SU-DHL-6 (cell line): ENCODE data around the gene SUCLG1.

Experiments
- EZH2phosphoT487 ChIP-seq: fragments of 200-600 bp; sonication (generic), shearing (Covaris generic); conservative IDR thresholded peaks from 2 replicates; pipeline ENCODE4 v1.6.1; 2018; ENCODE audit warnings: mild to moderate bottlenecking, antibody characterized with exemption, low read length, moderate library complexity, mixed read lengths
- TF ChIP-seq, protein P1 (sequence below): fragments of 200-600 bp; sonication (generic); IDR thresholded peaks from one replicate; pipeline ENCODE4 v1.5.1; 2017; ENCODE audit warnings: antibody characterized with exemption, mild to moderate bottlenecking, low read length, moderate library complexity; ENCODE audit not compliant: insufficient read depth, poor library complexity, severe bottlenecking

DNA sequence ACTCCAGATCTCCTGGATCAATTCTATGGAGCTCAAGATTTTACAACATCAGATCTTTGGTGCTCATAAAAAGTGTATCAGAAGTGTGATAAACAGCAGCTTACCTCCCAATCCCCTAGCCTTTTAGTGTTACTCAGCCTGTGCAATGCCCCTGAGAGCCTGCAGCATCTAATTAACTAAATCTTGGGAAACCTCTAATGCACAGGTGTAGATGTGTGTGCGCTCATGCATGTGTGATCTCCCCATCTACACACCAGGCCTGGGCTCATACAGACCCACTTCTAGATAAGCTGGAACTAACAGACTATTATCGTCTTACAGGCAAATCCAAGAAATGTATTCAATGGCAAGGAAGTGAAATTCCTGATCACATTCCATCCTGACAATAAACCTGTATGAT is 7.5 kb downstream of the SUCLG1 start:
- no peak for TF ChIP-seq EZH2phosphoT487
- TF ChIP-seq, protein P1, sequence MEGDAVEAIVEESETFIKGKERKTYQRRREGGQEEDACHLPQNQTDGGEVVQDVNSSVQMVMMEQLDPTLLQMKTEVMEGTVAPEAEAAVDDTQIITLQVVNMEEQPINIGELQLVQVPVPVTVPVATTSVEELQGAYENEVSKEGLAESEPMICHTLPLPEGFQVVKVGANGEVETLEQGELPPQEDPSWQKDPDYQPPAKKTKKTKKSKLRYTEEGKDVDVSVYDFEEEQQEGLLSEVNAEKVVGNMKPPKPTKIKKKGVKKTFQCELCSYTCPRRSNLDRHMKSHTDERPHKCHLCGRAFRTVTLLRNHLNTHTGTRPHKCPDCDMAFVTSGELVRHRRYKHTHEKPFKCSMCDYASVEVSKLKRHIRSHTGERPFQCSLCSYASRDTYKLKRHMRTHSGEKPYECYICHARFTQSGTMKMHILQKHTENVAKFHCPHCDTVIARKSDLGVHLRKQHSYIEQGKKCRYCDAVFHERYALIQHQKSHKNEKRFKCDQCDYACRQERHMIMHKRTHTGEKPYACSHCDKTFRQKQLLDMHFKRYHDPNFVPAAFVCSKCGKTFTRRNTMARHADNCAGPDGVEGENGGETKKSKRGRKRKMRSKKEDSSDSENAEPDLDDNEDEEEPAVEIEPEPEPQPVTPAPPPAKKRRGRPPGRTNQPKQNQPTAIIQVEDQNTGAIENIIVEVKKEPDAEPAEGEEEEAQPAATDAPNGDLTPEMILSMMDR, result no peak
